ENCODE data around the gene MEGF6.

MEGF6 gene

GRCh38 chr1:3555131-3555920 lies 56.0 kb downstream of the MEGF6 start:
- no peak for DNase-seq (ENCODE audit: low read depth)

DNA sequence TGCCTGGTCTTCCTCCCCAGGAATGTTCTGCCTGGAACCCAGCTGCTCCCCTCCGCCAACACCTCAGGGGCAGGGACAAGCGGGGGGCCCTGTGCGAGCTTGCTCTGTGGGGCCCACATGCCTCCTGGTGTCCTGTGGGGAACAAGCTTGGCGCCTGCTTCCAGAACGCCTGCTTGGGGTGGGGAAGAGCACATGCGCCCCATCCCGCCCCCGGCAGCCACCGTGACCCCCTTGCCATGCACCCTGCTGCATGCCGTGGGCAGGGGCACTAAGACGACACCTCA lies 57.4 kb downstream of the MEGF6 start:
- no peak for DNase-seq (ENCODE audit: low read depth)

- DNase-seq (ENCODE audit: low read depth): no peak
These were observed 58.0 kb downstream of the MEGF6 start for GRCh38 chr1:3553166-3553939.

GRCh38 chr1:3552751-3553150 lies 58.6 kb downstream of the MEGF6 start:
- no peak for DNase-seq (ENCODE audit: low read depth)

DNA sequence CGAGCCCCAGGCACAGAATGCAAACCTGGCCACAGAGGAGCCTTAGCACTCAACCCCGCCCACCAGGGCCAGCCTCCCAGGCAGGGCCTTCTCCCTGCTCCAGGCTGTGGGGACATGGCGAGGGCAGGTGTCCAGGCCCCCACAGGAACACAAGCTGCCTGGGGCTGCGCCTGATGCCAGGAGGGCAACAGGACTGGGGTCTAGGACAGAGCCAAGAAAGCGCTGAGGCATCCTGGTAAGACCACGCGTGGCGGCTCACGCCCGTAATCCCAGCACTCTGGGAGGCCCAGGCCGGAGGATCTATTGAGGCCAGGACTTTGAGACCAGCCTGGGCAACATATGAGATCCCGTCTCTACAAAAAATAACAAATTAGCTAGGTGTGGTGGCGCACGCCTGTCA lies 59.1 kb downstream of the MEGF6 start:
- DNase-seq (ENCODE audit: low read depth): no peak

DNA sequence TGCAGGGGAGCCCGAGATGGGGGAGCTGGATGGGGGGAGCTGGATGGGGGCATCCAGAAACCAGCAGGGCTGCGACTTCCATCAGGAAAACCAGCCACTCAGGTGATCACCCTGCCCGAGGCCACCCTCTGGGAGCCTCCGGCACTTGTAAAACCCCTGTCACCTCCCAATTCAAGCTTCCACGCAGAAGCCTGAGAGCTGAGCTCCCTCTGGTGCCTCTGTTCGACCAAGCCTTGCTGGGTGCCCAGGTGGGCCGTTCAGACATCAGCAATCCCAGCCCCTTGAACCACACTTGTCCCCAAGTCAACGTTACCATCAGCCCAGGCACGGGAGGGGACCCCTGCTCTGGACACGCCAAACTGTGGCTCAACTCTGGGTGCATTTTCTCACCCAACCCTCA lies 59.6 kb downstream of the MEGF6 start:
- DNase-seq (ENCODE audit: low read depth): no peak

DNA sequence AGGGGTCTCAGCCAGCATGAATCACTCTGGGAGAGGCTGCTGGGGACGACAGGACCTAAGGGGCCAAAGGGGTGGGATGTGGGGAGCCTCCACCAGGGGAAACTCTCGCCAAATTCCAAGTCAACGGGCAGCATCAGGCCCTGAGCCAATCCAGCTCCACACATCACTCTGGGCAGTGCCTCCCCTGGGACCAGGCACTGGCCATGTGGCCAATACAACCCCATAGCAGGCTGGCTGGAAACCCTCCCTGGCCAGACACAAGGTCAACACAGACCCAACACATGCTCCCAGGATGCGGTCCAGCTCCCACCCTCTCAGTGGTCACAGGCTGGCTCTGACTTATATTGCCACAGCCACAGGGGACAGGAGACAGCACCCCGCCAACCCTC lies 60.0 kb downstream of the MEGF6 start:
- DNase-seq (ENCODE audit: low read depth): no peak

GRCh38 chr1:3550511-3551289 lies 60.6 kb downstream of the MEGF6 start:
- no peak for DNase-seq (ENCODE audit: low read depth)

DNA sequence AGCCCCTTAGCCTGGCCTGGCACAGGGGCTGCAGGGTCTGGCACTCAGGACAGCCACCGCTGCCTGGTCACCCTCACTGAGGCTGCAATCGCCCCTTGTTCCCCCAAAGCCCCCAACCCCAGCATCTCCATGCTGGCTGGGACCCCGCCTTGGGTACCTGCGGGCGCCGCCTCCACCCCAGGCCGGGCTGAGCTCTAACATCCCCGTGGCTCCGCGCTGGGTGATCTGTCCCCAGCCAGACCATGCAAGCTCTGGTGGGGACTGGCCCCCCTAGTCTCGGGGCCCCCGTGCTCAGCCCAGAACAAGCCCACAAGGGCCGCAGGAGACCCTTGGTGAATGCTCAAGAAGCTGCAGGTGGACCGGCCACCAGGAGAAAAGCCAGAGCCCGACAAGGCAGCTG lies 62.4 kb downstream of the MEGF6 start:
- DNase-seq (ENCODE audit: low read depth): no peak

DNA sequence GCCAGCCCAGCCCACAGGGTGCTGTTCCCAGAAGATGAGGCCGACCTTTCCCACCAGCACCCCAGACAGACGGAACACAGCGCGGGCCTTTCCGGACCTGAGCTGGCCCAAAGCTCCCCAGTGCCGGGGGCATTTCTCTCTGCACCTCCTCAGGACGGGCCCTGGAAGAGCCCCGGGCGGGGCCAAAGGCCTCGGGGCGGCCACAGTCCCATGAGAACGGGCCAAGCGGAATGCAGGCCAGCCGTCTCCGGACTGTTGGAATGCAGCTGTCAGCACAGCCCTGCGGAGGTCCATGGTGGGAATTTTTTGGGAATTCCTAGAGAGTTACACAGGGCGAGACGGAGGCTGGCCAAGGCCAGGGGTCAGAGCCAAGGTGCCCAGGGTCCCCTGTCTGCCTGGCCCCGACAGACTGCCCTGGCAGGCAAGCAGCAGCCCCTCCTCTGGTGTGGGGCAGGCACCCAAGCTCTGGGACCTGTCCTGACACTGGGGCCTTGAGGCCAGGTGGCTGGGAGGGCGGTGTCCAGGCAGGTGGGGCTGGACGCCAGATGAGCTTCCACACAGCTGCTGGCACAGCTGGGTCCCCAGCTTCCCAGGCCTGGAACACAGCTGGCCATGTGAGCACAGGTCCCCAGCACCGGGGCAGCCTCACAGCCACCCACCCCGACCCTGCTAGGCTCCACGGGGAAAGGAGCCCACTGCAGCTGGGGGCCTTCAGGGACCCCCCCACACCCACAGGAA lies 63.0 kb downstream of the MEGF6 start:
- DNase-seq (ENCODE audit: low read depth): peak; percentile 36

DNA sequence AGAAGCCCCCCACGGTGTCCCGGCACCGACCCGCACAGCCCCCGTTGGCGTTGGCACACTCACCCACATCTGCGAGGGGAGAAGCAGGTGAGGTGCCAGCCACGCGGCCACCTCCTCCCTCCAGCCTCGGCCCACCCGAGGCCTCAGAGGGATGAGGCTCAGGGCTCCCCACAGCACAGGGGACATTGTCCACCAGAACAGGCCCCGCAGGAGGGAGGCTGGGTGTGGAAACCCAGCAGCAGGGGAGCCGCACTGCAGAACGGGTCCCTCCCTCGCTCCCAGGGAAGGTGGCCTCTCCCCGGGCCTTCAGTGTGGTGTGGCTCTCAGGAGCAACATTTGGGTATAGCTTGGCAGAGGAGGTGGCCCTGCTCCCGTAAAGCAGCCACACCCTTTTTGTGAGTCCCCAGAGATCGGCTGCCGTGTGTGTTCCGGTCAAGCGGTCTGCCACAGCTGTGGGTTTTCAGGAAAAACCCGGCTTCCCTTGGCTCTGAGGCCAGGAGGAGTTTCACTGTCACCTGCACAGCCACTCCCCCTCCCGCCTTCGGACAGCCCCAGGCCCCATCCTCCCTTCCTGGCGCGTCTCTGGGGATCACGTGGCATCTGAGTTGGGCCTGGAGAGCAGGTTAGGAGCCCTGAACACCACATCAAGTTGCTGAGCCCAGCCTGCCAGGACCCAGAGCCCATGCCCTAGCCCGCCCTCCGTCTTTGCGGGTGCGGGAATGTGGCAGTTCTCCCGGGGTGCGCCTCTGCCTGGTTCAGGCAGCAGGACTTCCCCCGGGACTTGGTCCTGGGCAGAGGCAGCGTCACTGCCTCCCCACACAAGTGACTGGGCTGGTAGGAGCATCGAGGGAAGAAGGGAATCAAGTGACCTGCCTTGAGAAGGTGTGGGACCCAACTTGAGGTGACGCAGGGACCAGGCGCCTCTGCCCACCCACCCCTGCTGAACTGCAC lies 64.0 kb downstream of the MEGF6 start:
- no peak for DNase-seq (ENCODE audit: low read depth)

- no peak for DNase-seq (ENCODE audit: low read depth)
These were observed 65.3 kb downstream of the MEGF6 start for GRCh38 chr1:3546048-3546384.

DNA sequence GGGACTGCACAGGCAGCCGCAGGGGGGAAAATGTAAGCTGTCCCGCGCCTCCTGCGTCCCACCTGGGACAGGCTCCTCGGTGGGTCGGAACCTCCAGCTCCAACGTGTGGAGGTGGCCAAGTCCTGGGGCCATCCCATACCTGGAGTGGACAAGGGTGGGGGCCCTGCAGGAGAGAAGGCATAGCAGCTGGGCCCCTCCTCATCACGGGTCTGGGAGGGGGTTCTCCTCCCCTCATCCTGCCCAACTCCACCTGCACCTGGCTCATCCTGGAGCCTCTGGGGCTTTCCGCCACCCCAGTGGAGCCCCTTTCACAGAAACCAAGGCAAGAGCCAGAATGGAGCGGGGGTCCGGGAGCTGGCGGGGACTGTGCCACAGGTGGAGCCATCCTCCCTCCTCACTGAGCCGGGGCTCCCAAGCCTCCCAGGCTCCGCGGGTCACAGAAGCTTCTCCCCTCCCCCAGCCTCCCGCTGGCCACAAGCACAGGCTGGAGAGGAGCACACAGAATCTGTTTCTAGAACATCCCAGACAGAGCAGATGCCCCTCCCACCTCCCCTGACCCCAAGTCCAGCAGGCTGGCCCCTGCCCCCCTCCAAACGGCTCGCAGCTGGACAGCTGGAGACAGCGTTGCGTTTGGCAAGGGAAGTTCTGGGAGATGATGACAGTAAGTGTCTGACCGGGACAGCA lies 65.8 kb downstream of the MEGF6 start:
- DNase-seq (ENCODE audit: low read depth): no peak

DNA sequence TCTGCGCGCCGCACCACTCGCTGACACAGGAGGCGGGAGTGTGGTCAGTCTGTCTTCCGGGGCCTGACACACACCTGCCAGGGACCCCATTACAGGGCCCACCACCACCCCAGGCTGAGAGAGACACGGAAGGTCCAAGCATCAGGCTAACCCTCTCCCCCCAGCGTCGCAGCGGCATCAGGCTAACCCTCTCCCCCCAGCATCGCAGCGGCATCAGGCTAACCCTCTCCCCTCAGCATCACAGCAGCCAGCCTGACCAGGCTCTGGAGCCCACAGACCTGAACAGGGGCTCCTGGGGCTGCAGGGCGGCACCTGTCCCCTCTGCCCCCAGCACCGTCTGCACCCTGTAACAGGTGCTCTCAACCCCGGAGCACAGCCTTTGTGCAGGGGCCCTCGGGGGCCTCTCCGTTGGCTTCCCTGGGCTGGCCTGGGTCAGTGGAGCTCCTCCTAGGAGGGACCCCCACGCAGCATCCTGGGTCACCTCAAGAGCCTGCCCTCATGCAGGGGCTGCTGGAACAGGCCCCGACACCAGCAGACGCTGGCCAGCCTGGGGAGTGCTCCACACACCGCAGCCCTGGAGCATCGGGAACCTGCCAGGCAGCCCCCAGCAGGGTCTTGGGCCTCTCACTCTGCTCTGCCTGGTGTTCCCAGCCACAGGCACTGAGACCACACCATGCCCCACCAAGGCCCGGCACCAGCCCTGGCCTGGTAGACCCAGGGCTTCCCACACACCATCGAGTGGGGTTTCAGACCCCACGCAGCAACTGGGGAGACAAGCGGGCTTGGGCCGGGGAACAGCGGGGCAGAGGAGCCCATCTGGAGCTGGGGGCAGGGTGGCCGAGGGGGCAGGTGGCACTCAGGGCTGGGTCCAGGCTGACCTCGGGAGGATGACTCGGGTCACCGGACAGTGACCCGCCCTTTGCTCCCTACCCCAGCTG lies 67.0 kb downstream of the MEGF6 start:
- no peak for DNase-seq (ENCODE audit: low read depth)

DNA sequence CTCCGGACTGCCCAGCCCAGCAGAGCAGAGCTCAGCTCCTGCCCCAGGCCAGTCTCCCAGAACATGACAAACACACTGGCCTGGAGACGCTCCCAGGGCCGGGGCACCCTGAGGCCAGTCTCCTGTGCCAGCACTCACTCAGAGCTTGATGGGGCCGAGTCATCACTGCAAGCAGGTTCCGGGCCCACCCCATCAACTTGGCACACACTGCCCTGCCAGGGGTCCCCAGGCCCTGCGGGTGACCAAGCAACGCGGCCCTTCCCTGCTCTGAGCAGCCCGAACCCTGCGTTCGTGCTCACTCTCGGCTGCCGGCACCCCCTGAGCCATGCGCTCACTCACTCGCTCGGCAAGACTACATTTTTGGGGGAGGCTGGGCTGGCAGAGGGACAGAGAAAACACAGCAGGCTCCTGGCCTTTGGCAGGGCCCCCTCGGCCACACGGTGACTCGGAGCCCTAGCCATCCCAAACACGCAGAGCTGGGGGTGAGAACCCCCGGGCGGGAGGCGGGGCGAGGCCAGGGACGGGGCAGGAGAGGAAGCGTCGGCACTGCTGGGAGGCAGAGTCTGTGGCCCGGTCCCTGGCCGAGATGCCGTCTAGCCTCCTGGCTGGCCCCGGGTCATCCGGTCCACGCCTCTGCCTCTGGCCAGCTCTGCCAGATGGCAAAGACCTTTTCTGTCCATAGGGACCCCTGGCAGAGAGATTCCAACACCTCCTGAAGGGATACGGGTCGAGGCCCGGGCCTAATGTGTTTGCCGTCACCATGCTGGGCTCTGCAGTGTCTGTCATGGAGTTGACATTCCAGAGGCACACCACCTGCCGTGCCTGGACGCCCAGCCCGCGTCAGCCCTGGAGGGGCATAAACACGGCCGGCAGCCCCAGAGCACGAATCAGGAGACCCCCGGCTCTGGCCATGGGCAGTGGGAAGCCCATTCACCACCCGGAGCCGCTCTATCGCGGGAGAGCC lies 68.0 kb downstream of the MEGF6 start:
- peak; percentile 92 for DNase-seq (ENCODE audit: low read depth)

DNA sequence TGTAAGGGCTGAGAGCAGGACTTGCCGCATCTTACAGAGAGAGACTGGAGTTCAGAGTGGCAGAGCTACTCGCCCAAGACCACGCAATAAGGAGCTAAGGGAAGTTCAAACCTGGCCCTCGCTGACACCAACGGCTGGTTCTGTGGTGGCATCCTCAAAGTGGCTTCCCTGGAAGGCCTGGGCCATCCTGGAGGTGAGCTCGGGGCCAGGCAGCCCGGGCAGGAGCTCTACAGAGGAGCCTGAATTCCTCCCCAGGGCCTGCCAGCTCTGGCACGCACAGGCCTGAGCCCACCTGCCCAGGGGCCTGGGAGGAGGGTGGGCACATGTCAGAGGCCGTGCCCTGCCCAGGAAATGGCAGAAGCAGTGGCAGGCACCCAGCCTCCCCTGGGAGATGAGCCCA lies 68.6 kb downstream of the MEGF6 start:
- no peak for DNase-seq (ENCODE audit: low read depth)

DNA sequence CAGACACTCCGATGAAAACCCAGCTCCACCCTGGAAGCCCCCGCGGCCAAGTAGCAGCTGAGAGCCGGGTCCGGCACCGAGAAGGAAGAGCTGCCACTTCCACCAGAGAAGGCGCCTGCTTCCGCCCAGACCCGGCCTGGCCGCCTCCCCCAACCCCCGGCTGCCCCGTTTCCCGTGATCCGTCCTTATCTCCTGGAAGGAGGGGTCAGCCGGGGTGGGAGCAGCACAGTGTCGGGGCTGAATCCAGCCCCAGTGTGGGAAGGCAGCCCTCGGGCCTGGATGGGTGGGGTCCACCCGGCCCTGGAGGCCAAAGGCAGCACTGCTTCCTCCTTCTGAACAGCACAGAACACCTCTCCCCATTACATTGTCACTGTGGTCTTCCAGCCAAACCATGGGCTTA lies 69.4 kb downstream of the MEGF6 start:
- DNase-seq (ENCODE audit: low read depth): no peak

DNA sequence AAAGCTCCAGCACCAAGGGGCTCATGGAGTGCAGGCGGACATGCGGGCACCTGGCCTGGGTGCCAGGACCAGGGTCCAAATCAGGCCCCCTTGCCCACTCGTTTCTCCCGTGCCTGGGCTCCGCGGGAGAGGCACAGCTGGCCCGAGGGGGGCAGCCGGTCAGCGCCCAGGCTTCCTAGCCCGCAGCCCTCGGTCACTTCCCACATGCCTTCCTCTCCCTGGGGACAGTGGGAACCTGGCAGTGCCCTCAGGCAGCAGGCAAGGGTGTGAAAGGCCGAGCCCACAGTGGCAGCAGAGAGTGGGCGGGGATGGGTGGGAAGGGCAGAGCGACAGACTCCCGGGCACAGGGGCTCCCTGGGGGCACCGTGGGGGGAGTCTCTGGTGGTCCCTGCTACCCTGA lies 69.8 kb downstream of the MEGF6 start:
- no peak for DNase-seq (ENCODE audit: low read depth)

All from fibroblast of gingiva (primary cell).